Stimulated activated CD4-positive, alpha-beta T cell treated with anti-CD3 and anti-CD28 coated beads, Interleukin-4, amount 100 ng/mL, for 48 hours (primary cell): ENCODE data around the gene FARP2.
"Not testable (repeated sequence)": the region's sequence is repeated elsewhere in the genome, so short reads cannot be mapped to it uniquely, and the experiment has no call there.

ENCODE experiments used
- DNase-seq, 2 donors: peaks; one replicate each; pipeline ENCODE4 v3.0.0-alpha.2; 2020; ENCODE audit warnings: low read depth in 2 of 2

FARP2 gene

DNA sequence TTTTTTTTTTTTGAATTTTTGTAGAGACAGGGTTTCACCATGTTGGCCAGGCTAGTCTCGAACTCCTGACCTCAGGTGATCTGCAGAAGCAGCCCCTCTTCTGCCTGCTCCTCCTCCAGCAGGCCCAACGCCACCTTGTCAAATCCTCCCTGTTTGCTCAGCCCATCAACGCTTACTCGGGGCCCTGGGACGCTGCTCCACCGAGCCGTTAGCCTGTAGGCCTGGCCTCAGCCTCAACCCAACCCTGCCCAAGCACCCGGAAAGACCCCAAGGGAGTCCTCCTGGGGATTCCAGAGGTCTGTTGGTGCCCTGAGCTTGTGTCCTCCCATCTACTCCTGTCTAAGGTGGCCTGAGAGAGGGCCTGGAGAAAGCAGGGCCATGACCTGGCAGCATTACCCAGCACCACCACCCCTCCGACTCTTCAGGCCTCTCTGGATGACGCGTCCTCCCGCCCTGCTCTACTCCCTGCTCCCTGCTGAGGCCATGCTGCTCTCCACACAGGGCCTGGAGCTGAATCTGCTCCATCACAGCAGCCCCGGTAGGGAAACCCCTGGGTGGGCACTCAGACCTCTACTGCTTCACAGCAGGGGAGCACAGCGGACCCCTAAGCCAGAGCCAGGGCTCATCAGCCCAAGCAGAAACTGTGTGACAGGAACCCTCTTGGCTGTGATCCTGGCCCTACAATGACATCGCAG is 149.1 kb downstream of the FARP2 start:
- no peak for DNase-seq

DNA sequence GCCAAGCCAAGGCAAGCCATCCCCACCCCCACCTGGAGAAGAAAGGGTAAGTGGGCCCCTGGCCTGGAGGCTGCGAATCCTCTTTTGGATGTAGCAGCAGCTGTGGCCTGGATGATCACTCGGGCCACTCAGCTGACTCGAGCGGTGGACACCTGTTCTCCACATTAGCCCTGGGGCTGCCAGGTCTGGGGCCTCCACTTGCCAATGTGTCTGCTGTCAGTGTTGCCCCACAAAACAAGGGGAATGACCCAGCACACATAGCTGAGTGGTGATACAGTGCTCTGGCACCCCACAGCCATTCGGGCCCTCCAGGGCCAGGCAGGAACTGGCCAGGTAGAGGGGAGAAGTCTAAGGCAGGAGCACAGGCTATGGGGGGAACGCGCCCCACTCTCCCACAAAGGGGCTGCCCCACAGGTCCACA is 149.7 kb downstream of the FARP2 start:
- DNase-seq, result no peak

DNA sequence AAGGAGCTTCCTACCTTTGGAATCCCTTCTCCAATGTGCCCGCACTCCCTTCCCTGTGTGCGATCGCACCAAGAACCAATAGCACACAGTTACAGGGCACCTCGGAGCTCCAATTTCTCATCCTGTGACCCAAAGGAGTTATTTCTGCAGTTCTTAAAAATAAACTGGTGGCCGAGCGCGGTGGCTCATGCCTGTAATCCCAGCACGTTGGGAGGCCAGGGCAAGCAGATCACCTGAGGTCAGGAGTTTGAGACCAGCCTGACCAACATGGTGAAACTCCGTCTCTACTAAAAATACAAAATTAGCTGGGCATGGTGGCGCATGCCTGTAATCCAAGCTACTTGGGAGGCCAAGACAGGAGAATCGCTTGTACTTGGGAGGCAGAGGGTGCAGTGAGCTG is 150.2 kb downstream of the FARP2 start:
- DNase-seq, result not testable (repeated sequence)

DNA sequence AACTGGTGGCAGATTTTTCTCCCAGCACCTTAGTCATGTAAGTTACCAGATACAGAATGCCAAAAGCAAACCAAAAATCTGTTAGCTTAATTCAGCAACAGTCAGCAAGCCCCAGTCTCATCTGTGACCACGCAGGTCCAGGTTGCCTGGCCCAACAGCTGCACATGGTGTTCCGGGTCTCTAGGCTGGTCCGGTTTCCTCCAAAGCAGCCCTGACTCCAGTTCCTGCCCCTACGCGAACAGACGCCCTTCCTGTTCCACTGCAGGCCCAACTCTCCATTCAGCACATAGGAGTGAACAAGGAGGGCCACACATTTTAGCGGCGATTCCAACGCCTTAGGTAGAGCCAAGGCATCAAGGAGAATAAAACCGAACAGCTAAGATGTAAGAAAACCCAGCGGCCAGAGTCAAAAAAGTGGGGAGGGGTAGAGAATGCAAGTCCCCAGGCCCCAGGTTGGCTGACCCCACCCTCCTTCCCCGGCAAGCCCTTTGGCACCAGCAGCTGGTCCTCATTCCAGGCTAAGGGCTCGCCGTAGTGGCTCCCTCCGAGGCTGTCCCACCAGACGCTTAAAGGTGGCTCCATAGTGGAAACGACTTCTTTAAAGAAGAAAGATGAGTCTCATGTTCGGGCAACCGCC is 150.8 kb downstream of the FARP2 start:
- DNase-seq, result no peak

DNA sequence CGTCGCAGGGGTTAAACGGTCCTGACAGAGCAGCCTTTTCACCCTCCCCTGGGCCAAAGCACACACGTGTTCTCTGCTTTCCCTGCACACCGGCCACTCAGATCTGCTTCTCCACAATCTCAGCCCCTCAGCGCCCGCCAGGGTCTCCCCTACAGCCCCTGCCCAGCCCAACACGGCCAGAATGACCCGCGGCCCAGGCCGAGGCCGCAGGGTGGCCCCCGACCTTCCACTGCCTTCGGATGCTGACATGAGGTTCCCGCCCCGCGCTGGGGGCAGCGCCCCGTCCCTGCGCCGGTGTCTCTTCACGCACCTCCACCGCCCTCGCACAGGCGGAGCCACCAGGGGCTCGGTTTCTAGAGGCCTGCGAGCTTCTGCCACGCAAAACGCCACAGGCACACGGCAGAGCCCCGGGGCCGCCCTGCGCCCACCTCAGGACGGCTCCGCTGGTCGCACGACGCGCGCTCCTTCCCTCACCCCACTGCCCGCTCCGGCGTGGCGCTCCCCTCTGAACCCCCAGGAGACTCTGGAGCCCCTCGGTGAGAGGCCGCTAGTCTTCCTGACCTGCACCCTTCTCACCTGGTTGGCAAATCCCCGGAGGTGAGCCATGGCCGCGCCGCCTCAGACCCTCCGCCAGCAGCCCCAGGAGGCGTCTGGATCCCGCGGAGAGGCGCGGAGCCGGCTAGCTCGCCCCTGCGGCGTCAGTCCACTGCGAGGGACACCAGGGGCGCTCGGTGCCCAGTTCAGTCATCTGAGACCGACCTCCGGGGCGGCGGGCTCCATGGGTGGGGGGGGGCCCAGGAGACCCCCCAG is 151.6 kb downstream of the FARP2 start:
- DNase-seq, result peak; percentile 18 to 26

DNA sequence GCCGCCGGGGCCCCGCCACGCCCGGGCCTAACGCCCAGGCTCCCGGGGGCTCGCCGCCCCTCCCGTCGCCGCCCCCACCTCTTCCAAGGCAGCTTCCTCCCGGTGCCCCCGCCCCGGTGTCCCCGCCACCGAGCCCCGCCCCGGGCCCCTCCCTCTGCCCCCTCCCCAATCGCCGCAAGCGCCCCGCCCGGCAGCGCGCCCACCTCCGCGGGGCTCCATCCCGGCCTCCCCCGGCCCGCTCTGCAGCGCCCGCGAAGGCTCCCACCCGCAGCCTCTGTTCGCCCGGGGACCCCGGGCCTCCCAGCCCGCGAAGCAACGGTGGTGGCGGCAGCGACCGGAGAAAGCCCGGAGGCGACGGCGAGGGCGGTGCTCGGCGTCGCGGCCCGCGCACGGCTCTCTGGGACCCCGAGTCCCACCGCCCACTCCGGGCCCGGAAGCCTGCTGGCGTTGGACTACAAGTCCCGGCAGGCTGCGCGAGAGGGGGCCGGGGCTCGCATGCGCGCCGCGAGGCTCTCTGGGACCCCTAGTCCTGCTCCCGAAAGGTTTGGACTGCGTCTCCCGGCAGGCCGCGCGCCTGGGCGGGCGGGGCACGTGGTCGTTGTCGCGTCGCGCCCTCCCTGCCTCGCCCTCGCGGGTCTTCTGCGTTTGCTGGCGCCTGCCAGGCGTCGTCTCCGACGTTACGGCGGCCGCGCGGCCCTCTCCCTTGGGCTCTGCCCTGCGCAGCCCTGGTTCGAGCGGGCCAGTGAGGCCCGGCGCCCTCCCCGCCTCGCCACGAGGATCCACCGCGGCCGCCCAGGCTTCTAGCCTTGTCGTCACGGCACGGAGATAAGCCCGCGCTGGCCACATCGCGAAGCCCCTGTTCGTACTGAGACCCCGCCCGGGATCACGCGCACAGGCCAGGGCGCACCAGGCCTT is 152.4 kb downstream of the FARP2 start, which contains the start of gene STK25:
TSS of gene STK25 (minus strand) at position 345 of the 915 bp plus-strand sequence. CDS start 549 bp downstream, outside the sequence.
- peak; percentile 96 to 97 for DNase-seq

DNA sequence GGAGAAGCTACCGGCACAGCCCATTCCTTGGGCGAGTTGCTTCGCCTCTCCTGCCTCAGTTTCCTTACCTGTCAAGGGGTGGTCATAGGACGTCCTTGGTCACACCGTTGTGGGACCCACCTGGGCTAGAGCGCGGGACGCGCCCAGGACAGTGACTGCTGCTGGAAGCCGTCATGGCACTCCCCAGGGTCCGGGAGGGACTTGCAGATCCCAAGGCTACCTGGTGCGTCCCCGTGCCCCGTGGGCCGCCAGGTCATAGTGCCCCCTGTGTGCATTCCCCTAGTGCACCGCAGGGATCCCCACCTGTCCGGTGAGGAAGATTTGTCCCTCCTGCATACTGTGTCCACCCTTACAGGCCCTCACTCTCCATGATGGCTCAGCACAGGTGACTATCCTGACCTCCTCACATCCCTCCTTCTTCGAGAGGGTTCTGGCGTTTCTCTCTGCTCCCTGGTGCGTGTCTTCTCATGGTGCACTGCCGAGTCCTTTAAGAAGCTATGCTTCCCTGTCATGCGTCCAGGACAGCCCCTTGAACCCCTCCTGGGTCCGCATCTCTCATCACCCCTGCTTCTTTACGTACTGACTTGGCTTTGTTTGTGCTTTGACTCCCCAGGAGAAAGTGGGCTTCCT is 153.2 kb downstream of the FARP2 start:
- DNase-seq, result no peak

DNA sequence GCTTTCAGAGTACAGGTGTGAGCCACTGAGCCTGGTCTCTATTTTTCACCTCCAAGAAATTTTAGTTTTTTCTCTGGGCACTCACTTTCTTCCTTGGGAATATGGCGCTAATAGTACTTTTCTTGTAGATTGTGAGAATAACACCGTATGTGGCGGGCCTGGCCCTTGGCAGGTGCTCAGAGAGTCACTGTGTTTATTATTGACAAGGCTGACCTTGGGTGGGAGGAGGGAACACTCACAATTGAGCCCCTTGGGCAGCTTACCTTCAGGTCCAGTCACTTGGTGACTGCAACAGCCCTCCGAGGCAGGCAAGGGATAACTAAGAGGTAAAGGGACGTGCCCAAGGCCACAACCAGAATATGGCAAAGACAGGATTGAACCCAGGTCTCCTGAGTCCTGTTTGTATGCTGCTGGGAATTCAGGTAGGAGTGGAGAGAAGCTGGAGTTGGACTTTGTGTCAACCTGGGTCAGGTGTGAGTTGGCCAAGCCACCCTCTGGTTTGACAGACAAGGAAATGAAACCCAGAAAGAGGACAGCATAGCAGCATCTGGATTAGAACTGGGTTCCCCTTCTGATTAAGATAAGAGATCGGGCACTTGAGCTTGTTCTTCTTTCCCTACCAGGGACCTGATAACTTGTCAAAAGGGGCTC is 155.1 kb downstream of the FARP2 start:
- no peak for DNase-seq

DNA sequence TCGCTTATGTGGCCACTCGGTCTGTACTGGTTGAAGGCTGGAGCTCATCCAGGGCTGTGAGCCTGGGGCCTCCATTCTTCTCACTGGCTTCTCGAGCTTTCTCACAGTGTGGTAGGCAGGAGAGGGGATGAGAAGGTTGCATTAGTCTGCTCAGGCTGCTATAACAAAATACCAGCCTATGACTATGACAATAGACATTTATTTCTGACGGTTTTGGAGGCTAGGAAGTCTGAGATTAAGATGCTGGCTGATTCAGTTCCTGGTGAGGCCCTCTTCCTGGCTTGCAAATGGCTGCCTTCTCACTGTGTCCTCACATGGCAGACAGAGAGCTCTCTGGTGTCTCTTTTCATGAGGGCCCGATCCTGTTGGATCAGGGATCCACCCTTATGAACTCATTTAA is 158.5 kb downstream of the FARP2 start:
- DNase-seq, result no peak

DNA sequence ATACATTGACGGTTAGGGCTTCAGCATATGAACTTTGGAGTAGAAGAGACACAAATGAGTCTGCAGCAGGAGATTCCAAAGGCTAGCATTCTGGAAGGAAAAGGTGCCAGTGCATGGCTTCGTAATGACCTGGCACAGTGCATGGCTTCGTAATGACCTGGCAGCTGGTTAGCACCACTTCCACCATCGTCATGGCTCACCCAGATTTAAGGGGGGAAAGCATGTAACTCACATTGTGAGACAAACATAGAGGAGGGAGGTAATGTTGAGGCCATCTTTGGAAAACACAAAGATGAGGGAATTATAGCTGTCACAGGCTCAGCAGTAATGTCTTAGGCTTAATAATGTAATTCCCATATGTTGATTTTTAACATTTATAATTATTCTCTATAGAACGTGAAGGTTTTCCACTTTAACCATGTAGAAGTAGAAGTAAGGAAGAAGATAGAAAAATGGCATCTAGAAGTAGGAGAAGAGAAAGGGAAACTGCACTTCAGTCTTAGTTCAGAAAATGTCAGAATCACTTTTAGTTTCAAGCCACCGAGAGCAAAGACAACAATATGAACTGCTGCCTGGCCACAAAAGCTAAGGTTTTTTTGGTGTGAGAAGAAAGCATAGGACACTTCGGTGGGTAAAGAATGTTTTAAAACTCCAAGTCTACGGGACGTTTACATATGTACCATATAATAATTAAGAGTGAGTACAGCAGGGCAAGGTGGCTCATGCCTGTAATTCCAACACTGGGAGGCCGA is 159.1 kb downstream of the FARP2 start:
- DNase-seq, result no peak

DNA sequence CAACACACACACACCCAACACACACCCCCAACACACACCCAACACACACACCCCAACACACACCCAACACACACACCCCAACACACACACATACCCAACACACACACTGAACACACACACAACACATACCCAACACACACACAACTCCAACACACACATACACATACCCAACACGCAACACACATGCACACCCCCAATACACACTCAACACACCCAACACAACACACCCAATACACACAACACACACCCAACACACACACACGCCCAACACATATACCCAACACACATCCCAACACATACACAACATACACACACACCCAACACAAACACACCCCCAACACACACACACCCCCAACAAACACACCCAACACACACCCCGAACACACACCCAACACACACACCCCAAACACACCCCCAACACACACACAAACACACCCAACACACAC is 160.5 kb downstream of the FARP2 start:
- no peak for DNase-seq

DNA sequence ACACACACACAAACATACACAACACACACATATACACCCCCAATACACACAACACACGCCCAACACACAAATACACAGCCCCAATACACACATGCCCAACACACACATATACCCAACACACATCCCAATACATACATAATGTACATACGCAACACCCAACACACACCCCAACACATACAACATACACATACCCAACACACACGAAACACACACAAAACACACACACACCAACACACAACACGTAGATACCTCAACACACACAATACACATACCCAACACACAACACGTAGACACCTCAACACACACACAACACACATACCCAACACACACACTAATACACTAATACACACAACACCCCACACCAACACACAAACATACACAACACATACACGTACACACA is 161.2 kb downstream of the FARP2 start:
- DNase-seq, result no peak

DNA sequence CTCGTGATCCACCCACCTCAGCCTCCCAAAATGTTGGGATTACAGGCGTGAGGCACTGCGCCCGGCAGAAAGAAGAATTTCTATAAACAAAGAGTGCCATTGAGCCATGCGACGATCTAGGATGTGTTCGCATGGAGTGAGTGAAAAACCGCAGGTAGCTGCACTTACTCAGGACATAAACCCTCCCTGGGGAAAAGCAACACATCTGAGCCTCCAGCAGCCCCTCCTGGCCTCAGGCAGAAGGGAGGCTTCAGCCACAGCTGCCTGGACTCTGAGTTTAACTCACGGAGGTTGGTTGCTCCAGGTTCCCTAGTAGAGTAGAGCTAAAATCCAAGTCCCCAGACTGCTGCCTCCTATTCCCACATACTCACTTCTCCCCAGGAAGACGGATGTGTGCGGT is 163.6 kb downstream of the FARP2 start:
- DNase-seq, result no peak

DNA sequence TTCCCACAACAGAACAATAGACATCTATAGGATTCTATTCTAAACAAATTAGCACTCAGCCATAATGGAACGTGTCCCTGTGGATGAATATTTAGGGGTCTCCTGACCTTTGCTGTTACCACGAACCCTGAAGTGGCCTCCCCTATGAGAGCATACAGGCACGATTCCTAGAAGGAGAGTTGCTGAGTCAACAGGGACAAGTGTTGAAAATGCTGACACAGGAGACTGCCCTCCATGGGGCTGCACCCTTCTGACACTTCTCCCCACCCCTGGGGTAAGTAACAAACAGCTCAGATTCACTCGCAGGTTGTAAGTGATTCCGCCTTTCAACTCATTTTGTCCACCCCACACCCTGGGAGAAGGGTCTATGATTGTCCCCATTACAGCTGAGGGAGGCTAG is 166.4 kb downstream of the FARP2 start:
- DNase-seq, result no peak

DNA sequence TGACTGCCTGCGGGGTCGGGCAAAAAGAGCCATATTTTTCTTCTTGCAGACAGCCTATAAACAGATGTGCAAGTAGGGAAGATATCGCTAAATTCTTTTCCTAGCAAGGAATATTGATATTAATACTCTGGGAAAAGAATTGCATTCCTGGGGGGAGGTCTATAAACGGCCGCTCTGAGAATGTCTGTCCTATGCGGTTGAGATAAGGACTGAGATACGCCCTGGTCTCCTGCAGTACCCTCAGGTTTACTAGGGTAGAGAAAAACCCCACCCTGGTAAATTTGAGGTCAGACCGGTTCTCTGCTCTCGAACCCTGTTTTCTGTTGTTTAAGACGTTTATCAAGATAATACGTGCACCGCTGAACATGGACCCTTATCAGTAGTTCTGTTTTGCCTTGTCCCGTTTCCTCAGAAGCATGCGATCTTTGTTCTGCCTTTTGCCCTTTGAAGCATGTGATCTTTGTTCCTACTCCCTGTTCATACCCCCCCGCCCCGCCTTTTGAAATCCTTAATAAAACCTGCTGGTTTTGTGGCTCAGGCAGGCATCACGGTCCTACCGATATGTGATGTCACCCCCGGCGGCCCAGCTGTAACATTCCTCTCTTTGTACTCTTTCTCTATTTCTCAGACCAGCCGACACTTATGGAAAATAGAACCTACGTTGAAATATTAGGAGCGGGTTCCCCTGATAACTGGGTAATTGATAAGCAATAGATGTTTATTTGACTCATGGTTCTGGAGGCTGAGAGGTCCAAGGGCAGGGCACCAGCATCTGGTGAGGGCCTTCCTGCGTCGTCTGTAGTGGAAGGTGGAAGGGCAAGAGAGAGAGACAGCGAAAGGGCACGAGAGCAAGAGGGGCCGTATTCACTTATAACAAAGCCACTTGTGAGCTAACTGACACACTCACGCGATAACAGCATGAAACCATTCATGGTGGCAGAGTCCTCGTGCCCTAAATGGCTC is 170.0 kb downstream of the FARP2 start:
- not testable (repeated sequence) for DNase-seq

DNA sequence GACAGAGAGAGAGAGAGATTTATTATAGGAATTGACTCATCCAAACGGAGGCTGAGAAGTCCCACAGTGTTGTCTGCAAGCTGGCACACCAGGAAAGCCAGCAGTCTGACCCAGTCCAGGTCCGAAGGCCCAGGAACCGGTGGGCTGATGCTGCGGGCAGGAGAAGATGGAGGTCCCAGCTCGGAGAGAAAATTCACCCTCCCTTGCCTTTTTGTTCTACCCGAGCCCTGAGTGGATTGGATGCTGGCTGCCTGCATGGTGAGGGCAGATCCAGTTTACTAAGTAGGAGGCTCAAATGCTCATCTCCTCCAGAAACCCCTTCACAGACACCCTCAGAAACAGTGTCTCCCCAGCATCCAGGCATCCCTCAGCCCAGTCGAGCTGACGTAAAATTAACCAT is 174.5 kb downstream of the FARP2 start:
- no peak for DNase-seq

DNA sequence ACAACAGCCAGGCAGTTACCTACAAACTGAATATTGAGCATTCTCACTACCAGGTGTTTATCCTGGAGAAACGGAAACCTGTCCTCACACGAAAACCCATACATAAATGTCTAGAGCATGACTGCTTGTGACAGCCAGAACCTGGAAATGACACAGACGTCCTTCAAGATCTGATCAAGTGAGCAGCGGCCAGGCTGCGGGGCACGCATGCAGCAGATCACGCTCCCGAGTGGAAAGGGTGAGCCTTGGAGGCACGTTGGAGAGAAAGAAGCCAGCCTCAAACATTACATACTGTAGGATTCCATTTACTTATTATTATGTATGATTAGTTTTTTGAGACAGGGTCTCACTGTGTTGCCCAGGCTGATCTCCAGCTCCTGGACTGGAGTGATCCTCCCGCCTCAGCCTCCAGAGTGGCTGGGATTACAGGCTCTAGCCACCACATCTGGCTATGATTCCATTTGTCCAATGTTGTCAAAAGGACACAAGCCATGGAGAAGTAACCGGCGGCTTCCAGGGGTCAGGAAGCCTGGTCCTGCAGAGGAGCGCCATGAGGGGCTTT is 175.2 kb downstream of the FARP2 start:
- no peak for DNase-seq

DNA sequence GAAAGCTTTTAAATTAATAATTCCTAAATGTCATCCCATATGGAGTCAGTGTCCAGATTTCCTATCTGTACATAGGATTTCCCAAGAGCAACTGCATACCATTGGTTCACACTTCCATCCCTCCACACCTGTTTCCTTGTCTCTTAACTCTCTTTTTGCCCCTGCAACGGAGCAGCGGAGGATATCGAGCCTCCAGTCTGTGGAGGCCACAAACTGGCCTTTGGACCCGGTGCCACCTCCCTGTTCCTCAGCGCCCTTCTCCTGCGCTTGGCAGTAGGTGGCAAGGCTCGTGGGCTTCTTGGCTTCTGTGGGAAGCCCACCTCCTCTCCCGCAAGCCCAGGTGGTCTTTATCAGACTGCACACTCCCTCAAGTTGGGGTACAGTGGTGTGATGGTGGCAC is 176.1 kb downstream of the FARP2 start:
- no peak for DNase-seq
